ENCODE results near the gene ALPP.

- TF ChIP-seq EZH2 (IDR thresholded peaks at IDR 0.05; ENCODE audit: borderline replicate concordance, low read length) (no peak), CTCF (IDR thresholded peaks at IDR 0.05; ENCODE audit: low read length) (no peak)
Observed at GRCh38 chr2:232377319-232377718, 1.2 kb upstream of the ALPP start.
